NCI-H128 (cell line): ENCODE results near the gene DIO3.
A peak's percentile ranks its signal among the peaks of the same experiment; 100 is the strongest.
"Not testable (repeated sequence)": the region's sequence is repeated elsewhere in the genome, so short reads cannot be mapped to it uniquely, and the experiment has no call there.

Experiments
- DNase-seq: peaks from one replicate; lab custom pipeline; 2025; ENCODE audit not compliant: unreplicated experiment; lab: John Stamatoyannopoulos, UW

DIO3 gene

GRCh38 chr14:101557811-101558738, 3.2 kb upstream of the DIO3 start:
- DNase-seq: no peak

DNA sequence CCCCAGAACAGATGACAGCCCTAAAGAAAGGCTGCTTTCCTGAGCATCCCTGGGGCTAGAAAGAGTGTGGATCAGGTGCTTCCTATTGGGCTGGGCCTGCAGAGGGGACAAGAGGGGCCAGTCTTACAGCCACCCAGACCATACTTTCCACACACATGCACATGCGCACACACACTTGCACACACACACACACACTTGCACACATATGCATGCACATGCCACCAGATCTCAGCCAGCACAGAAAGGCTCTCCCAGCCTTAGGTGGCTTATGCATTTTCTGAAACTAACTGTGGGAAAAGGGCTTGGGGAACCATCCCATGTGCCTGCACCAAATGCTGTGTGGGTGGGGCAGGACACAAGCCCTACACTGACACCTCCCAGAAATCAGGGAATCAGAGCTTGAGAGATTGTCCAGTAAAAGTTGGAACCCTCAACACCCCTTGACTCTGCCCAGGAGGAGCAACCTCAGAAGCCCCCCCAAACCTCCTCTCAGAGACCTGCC, 2.5 kb upstream of the DIO3 start:
- no peak for DNase-seq

DNA sequence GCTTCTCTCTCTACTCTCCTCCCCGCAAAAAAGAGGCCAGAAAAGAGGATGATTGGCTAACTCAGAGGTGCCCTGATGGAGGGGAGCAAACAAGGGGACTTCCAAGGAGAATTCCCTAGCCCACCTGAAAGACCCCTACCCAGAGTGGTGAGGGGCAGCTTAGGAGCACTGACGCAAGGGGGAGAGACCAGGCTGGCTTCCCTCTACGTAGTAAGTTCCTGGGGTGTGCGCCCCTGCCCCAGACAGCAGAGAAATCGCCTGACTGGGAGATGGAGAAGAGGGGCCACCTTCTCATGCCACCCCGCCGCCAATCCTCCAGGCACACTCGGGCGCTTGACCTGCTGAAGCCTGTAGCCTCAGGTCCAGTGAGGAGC, 2.1 kb upstream of the DIO3 start:
- DNase-seq: no peak

- no peak for DNase-seq
Measured at GRCh38 chr14:101559624-101560533, 1.4 kb upstream of the DIO3 start.

GRCh38 chr14:101560534-101561113, 671 bp upstream of the DIO3 start:
- no peak for DNase-seq

GRCh38 chr14:101561897-101562490, 699 bp downstream of the DIO3 start:
- DNase-seq: no peak

DNA sequence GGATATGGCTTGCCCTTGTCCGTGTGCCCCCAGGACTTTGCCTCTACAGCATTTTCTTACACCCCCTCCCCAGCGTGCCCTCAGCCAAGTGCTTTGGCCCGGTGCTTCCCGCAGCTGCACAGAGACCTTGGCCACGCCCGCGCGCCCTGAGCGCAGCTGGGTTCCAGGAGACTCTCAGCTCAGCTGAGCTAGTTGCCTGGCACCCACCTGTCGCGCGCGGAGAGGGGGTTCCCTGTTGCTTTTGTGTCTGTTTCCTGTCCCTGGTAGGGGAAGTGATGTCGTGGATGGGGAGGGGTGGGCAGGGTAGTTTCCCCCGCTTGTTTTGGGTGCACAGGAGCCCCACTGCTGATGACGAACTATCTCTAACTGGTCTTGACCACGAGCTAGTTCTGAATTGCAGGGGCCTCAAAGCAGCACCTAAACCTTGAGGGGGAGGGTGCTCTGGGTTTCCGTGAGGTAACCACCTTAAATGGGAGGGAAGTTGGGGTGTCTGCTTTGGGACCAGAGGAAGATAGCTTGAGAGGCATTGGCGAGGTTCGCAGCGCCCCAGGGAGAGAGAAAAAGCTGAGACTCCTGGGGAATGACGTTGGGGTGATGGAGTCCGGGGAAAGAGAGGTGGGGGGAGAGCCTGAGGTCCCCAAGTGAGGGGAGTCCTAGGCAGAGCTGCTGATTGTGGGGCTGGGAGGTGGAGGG, 1.5 kb downstream of the DIO3 start:
- DNase-seq: peak; percentile 23

DNA sequence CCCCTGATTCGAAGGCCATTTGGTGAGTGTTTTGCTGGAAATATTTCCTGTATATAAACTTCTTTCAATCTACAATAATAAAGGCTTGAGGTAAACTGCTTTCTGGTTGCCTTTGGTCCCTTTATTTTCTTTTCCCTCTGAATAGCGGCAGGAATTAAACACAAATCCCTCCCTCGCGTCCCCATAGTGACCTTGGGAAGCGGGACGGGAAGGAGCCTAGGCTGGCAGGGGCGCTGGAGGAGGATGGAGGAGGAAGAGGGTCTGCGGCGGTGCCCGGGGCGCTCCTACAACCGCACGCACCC, 2.0 kb downstream of the DIO3 start:
- no peak for DNase-seq

DNA sequence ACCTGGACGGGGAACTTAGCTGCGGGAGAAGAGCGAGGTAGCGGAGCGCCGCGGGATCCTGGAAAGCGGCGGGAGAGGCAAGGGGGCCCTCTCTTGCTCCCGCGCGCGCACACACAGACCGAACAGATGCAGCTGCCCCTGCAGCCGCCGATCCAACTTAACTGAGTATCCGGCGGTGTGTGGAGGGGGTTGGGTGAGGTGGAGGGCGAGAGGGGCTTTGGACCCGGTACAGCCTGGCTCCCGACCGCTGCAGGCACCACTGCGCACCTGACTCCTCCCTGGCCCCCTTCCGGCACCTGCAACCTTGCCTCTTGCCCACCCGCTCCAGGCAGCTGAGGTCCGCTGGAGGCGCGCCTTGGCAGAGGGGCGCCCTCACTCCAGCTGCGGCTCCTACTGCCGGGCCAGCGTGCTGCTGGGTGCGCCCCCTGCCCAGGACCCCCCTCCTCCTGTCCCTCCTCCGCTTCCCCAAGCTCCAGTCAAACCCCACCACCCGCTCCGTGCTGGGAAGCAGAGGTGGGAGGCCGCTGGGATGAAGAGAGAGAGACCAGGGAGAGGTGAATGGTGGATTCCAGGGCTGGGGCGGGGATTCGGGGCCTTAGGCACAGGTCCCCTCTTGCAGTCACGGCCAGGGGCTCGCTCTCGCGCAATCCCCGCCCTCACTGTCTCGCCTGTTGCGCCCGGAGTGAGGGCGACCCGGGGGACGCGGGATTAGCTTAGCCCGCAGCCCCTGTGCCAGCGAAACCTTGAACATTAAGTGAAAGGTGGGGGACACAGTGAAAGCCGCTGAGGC, 2.6 kb downstream of the DIO3 start:
- no peak for DNase-seq

GRCh38 chr14:101564444-101564776, 3.1 kb downstream of the DIO3 start:
- no peak for DNase-seq

GRCh38 chr14:101564819-101565698, 3.8 kb downstream of the DIO3 start:
- no peak for DNase-seq

- no peak for DNase-seq
Measured at GRCh38 chr14:101567252-101567651, 6.0 kb downstream of the DIO3 start.

DNA sequence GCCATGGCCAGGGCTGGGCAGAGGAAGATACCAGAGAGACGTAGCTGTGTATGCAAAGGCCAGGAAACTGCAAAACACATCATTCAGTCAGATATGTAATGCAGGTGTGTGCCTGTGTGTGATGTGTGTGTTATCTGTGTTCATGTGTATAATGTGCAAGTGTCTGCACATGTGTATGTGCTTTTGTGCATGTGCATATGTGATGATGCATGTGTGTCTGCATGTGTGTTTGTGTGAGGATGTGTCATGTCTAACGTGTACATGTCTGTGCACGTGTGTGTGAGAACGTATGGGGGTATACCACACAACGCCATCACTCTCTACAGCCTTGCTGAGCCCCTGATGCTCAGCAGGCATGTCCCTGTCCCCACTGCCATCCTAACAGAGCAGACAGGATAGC, 9.7 kb downstream of the DIO3 start:
- no peak for DNase-seq

DNA sequence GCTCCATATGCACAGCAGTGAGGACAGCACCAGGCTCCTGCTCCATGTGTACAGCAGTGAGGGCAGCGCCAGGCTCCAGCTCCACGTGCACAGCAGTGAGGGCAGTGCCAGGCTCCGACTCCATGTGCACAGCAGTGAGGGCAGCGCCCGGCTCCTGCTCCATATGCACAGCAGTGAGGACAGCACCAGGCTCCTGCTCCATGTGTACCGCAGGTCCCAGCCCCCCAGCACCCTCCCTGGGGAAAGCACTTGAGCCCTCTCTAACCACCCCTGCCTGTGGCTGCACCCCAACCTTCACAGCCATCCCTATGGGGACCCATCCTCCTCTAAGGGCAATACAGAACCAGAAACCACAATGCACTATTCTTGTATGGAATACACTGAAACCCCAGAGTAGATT, 11.2 kb downstream of the DIO3 start:
- not testable (repeated sequence) for DNase-seq

GRCh38 chr14:101573289-101573688, 12.0 kb downstream of the DIO3 start:
- DNase-seq: no peak

DNA sequence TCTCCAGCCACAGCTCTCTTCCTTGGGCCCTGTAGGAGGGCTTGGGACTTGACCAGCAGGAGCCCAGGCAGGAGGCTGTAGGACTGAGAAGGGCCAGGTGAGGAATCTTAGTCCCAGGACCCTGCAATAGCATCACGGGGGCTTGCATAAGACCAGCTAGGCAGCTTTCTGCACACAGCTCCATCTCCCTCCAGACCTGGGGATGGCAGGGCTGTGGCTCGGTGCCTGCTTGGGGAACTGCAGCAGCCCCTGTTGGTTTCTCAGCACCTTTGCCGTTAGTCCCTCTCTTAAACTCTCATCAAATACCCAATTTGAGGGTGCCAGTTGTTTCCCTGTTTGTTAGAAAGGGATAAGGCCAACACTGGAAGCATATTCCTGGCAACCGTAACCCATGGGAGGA, 14.3 kb downstream of the DIO3 start:
- no peak for DNase-seq

GRCh38 chr14:101577221-101577909, 16.1 kb downstream of the DIO3 start:
- no peak for DNase-seq

GRCh38 chr14:101578489-101578888, 17.2 kb downstream of the DIO3 start:
- DNase-seq: no peak
